Left renal pelvis (tissue), 4 donors: ENCODE results near the gene AVL9. TPM values are rescaled to one million over a fixed set of nuclear protein-coding genes. Genes with fewer than 3 reads are reported as not detected.
"Not testable (repeated sequence)": the region's sequence is repeated elsewhere in the genome, so short reads cannot be mapped to it uniquely, and the experiment has no call there.

Source experiments
- DNase-seq, 4 donors: peaks; one replicate each; pipeline ENCODE4 v3.0.0-alpha.2; 2013; ENCODE audit warnings: low read depth in 4 of 4, low spot score in 3 of 4
- polyA plus RNA-seq, 4 donors: library from polyadenylated mRNA; unstranded; fragments of 120-200 nt; gene quantifications; one replicate each; pipeline ENCODE4 v1.2.1, GENCODE V29; 2013; ENCODE audit not compliant: insufficient read length in 4 of 4

AVL9 gene
- polyA plus RNA-seq, result 10 to 100 TPM; 18.3 to 33.6 (median 28.6) TPM

DNA sequence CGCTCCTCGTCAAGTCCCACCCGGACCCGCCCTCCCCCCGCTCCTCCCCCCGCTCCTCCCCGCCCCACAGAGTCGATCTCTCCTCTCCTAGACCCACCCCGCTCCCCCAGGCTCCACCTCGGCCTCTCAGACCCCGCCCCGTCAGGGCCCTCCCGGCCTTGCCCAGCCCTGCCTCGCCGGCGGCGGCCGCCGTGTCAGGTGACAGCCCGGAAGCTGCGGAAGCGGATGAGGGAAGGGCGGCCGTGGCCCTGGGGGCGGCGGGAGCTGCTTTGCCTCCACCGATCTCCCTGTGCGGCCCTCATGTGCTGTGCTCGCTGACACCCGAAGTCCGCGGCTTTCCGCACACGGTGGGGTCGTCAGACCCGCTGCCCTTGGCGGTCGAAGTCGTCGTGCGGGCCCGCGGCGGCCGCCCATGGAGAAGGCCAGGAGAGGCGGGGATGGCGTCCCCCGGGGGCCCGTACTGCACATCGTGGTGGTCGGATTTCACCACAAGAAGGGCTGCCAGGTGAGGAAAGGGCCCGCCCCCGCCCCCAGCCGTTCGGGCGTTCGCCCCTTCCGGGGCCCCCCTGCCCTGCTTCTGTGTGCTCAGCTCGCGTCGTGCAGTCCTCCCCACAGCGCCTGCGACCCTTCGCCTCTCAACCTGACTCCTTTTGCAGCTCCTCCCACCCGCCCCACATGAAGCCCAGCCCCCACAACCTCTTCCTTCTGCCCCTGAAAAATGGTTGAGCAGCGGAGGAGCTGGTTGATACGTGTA is at the start of gene AVL9:
AVL9 (plus strand) TSS at position 192 of the 754 bp plus-strand sequence; CDS start at position 413, 221 bp downstream.
- DNase-seq, result peak; percentile 84 to 91 (median 88)

DNA sequence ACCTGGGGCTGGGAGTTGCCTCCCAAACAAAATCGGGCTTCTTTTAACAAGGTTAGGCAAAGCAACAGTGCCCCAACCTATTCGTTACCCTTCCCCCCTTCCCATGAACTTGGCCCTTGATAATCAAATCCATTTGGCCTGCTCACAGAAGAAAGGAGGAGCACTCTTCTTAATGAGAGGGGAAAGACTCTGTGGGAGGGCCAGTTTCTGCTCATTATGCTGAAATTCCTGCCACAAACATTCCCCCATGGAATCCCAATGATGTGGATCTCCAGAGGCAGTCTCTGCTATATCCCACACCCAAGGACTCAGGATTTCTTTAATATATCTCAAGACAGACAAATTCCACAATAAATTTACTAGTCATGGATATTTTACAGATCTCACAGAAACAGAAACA is 48.1 kb upstream of the AVL9 start:
- DNase-seq, result no peak

DNA sequence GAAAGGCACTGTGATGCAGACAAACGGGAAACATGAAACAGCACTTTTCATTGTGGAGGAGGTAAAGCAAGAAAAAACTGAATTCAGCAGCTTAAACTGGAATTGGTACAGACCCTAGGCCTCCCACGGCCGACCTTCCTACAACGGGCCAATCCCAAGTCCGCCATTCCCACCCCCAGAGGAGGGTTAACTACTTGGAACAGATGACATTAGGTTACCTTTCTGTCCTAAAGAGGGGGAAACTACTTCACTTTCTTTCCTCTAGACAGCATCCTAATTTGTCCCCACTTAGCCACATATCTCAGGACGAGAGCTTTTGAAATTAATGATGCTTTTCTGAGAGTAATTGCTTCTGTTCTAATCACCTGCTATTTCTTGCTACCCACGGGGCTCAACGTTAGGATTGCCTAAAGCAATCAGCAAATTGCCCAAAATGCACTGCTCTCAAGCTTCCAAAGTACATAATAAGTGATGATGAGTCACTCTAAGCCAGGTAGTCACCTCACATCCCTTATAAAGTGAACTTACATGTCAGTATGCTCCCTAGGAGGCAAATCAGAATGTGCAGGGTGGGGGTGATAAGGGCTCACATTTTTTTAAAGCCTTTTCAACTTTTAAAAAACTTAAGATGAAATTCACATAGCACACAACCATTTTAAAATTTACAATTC is 41.8 kb upstream of the AVL9 start:
- no peak for DNase-seq

DNA sequence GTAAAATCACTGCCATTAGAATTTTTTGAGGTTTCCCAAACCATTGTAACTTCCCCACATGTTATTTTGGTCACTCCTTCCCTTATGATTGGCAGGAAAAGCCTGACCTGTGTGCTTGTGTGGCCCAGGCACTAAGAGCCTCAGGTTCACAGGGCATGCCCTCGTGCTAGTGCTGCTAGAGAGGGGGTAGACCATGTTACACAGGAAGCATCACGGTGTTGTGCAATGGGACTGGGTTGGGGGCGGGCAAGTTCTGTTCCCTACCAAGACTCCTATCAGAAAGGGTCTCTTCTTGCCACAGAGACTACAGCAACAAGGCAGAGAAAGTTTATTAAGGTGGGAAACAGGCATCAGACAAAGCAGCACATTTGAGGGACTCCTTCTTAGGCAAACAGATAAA is 37.3 kb upstream of the AVL9 start:
- DNase-seq, result no peak

DNA sequence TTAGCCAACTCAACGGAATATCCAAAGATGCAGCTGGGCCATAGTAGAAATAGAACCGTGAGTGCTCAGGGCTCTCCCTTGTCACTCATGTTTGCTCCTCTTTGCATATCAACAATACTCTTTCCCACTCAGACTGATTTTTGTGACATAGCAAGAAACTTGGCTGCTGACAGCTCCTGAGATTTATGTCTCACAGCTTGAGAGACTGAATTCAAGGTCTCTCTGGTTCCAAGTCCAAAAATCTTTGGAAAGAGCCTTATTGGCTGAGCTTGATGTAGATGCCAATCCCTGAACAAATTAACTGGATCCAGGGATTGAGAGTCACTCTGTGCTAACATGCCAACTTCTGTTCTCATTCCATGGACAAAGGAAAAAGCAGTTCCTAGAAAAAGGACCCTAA is 35.5 kb upstream of the AVL9 start:
- no peak for DNase-seq

DNA sequence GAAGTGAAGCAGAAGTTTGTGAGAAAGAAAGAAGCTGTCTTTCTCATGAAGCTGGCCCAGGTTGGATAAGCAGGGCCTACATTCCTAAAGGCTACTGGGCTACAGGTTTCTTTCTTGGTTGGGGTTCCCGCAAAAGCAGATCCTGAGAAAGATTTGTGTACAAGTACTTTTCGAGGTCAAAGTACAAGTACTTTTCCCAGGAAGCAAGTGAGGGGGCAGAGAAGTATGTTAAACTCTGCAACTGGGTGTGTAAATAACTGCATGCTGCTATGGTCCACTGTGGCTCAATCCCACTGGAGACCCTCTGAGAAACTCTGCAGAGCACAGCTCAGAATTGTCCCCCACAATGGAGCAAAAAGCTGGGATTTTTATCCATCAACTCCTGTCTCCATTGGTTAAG is 33.8 kb upstream of the AVL9 start:
- no peak for DNase-seq

DNA sequence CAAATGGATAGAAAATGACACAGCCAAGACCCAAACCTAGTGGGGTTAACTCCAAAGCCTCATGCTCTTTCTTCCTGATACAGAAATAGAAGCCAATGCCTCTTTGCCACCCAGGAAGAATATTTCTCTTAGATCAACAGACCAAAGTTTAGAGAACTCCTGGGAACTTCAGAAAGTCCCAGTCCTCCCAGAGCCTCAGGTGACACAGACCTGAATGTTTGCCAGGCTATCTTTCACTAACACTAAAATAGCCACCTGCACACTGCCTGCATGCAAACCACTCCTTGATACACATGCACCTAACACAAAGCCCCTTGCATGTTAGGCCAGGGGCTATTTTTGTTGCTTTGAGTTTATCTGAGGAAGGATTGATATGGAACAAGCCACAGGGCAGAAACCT is 32.8 kb upstream of the AVL9 start:
- no peak for DNase-seq

DNA sequence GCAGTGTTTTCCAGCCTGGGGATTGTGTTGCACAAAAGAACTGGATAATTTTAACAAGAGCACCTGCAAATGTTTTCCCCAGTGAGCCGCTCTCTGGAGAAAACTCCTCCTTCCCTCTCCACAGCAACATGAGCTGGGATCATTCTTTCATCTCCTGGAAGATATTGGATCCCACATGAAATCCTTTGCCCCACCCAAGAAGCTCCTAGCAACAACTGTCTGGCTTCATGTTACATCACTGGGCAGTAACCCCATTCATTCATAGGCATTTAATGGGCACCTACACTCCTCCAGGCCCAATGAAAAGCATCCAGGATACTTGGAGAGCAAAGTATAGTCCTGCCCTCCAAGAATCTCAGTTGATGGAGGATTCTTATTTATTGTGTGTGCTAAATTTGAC is 32.3 kb upstream of the AVL9 start:
- DNase-seq, result no peak

DNA sequence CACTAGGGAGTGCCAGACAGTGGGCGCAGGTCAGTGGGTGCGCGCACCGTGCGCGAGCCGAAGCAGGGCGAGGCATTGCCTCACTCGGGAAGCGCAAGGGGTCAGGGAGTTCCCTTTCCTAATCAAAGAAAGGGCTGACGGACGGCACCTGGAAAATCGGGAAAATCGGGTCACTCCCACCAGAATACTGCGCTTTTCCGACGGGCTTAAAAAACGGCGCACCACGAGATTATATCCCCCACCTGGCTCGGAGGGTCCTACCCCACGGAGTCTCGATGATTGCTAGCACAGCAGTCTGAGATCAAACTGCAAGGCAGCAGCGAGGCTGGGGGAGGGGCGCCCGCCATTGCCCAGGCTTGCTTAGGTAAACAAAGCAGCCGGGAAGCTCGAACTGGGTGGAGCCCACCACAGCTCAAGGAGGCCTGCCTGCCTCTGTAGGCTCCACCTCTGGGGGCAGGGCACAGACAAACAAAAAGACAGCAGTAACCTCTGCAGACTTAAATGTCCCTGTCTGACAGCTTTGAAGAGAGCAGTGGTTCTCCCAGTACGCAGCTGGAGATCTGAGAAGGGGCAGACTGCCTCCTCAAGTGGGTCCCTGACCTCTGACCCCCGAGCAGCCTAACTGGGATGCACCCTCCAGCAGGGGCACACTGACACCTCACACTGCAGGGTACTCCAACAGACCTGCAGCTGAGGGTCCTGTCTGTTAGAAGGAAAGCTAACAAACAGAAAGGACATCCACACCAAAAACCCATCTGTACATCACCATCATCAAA is 30.5 kb upstream of the AVL9 start:
- not testable (repeated sequence) for DNase-seq

DNA sequence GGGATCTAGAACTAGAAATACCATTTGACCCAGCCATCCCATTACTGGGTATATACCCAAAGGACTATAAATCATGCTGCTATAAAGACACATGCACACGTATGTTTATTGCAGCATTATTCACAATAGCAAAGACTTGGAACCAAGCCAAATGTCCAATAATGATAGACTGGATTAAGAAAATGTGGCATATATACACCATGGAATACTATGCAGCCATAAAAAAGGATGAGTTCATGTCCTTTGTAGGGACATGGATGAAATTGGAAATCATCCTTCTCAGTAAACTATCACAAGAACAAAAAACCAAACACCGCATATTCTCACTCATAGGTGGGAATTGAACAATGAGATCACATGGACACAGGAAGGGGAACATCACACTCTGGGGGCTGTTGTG is 25.3 kb upstream of the AVL9 start:
- not testable (repeated sequence) for DNase-seq

DNA sequence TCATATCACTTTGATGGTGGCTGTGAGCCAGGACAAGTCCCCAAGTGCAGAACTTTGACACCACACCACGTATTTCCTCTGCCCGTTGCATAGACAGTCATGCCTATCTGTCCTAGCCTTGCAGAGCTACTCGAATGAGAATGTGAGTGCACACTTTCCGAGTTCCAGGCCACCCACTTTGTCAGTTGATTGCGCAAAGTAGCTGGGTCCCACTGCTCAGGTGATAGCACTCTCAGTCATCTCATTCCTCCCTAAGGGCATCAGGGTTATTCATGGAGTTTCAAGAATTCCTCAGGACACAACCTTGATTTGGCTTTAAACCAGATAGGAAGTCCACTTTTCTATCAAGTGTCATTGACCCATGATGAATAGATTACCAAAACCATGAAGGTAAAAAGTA is 24.4 kb upstream of the AVL9 start:
- no peak for DNase-seq

DNA sequence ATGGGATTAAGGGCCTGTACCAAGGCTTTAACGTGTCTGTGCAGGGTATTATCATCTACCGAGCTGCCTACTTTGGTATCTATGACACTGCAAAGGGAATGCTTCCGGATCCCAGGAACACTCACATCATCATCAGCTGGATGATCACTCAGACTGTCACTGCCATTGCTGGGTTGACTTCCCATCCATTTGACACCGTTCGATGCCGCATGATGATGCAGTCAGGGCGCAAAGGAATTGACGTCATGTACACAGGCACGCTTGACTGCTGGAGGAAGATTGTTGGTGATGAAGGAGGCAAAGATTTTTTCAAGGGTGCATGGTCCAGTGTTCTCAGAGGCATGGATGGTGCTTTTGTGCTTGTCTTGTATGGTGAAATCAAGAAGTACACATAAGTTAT is 23.3 kb upstream of the AVL9 start:
- no peak for DNase-seq

DNA sequence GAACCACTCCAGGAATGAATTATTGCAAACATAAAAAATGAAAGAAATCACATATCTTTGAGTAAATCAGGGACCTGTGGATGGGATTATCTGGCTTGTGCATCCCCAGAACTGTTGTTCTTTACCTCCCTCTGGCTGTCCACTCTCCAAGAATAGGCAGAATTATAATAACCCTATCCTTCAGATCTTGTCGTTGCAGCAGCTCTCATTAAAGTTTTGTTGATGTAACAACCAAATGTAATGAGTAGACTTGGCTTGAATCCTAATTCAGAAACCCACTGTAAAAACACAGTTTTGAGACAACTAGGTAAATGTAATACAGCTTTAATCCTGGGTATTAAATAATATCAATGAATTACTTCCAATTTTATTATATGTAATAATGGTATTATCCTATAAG is 21.3 kb upstream of the AVL9 start:
- no peak for DNase-seq

DNA sequence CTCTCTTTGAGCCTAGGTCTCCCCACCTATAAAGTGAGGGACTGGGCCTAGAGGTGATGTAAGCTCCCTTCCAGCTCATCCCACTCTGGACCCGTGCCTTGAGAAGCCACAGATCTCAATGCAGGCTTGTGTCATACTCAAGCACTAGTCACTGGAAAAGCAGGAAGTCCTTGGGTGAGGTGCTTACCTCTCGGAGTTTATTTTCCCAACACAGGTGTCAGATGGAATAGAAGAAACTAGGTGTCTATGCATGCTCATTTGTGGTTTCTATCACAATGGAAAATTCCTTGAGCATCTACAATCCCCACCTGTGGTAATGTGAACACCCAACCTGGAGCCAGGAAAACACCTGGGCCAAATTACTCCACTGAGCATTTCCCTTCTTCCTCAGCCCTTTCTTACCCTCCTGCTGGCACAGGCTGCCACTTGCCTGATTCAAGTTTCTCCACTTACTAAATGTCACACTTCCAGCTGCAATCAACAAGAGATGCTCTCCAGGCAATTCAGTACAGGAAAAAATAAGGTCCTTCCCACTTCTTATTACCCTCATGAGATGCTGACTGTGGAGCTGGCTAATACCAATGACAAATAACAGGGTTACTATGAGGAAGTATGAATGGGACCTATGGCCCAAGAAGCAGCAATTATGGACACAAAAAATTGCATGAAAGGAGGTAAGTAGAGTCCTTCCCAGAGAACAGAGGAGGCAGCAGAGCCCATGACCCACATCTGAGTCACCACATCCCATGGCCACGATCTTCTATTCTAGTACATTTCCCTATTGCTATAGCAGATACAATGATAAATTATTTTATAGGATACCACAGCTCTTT is 18.3 kb upstream of the AVL9 start:
- DNase-seq, result no peak

DNA sequence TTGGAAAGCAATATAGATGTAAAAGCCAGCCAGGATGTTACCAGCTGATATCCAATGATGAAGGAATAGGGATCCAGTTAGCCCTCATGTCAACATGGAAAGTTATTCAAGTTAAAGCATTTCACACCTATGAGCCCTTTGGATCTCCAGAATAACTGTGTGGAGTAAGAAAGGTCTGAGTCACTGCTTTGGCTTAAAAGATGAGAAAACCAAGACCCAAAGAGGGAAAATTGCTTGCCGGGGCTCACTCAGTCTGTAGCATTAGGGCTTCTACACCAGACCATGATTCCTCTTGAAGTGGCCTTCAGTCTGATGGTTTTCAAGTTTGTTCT is 17.7 kb upstream of the AVL9 start:
- DNase-seq, result no peak

DNA sequence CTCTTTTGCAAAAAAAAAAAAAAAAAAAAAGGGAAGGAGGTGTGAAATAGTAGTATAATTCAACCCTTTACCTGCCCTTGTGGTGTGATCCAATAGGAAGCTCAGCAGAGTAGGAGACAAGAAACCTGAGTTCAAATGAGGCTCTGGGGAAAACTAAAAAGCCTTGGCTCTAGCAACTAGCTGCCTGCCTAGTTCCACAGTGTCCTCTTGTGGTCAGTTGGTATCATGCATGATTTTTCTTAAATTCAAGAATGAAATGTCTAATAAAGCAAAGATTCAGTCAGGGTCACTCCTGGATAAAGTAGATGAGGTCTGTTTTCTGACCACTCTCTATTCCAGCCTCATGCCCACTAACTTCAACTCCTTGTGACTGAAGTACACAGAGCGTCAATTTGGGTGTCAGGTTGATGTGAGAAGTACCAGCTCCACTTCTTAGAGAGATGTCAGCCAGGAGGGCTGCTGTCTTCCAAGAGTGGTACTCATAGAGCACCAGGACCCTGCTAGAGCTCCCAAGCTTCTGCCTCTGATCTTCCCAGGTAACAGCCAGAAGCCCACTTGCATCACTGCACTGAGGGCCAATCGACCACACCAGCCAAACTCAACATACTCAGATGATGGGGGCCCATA is 15.6 kb upstream of the AVL9 start:
- no peak for DNase-seq

DNA sequence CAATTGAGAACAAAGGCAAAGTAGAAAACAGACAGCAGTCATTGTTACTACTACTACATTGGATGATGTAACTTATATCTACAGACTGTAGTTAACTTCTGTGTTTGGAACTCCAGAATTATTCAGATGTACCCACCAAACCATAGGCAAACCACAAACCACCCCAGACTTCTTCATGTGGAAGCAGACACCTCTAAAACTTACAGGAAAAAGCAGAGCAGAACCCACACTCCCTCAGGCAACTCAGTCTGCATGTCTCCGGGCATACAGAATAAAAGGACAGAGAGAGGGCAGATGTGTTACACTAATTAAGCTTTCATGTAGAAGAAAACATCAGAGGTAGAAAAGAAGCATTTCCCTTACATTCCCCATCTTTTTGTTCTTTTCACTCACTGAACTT is 14.1 kb upstream of the AVL9 start:
- DNase-seq, result no peak

DNA sequence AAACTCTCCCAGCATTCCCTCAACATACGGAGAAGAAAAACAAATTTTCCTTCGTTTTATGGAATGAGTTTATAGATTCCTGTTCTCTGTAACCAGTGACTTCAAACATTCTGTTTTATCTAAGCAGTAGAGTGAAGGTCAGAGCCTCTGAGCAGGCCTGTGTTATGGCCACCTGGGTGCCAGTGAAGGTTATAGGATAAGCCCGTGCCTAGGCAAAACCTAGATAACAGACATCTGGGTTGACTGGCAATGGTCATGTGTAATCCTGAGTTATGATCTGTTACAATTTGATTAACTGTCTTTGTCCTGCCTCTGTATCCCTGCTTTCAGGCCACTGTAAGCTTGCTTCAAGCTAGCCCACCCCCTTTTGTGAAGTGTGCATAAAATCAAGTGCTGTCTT is 13.4 kb upstream of the AVL9 start:
- no peak for DNase-seq

DNA sequence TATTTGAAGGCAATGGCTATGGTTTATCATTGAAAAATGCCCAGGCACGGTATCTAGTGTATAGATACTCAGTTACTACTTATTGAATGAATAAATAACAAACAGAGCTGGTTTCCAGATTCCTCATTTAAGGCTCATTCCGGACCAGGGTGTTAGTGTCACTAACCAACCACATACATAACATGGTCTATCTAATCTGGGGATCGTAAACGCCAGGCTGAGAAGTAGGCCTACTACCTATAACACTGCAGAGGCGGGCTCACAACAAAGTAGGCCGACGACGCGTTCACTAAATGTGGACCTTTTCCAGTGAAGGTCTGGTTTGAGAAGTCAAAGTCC is 5.5 kb upstream of the AVL9 start:
- DNase-seq, result no peak

DNA sequence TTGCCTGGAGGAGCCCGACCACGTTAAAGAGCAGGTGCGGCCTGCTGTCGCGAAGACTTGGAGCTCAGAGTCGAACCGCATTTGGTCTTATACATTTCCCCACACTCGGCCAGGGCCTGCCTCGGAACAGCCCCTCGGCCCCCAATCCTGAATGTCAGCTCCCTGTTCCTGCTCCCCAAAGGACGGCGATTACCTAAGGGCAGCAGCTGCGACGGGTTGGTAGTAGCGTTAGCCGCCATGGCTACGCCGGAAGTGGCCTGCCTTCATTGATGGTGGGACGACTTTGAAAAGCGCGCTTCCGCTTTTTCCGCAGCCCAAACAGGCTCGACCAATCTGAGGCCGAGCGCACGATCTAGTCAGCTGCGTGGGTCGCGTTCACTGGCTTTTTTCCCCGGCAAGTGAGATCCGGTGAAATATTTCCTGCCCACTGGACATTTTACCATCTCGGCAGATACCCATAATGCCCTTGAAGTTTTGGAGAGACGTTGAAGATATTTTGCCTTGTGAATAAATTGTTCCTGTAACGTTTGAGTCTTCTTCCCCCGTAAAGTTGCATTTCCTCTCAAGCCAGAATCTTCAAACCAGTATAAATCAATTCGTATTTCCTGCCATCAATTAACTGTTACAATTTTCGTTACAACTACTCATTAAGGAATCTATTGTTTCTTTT is 5.0 kb upstream of the AVL9 start, which contains the start of gene LSM5:
LSM5 (minus strand) TSS at position 254 of the 670 bp plus-strand sequence; CDS start at position 239, 15 bp downstream.
- peak; percentile 83 to 91 (median 86) for DNase-seq
